COLO668 (cell line): ENCODE measurements around the gene OR2J3.
"Not testable (repeated sequence)": the region's sequence is repeated elsewhere in the genome, so short reads cannot be mapped to it uniquely, and the experiment has no call there.

Experiments
- DNase-seq: peaks from one replicate; lab custom pipeline; 2025; ENCODE audit not compliant: unreplicated experiment; lab: John Stamatoyannopoulos, UW

OR2J3 gene

DNA sequence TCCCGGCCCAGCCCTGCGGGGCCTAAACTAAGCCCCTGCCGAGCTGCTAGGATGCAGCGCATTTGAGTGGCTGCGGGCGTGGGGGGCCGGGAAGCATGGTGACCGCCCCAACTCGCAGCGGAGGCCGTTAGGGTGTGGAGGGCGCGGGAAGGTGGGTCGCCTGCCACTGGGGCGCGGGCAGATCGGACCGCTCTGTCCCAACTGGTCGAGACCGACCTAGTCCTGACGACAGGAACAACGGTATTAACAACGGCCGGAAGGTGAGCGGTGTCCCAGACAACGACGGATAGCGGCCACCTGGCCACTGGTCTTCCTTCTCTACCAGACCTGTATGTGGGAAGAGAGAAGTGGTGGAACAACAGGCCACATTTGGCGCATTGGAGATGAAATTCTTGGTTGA lies 52.1 kb downstream of the OR2J3 start:
- DNase-seq = not testable (repeated sequence)
